B cell (primary cell): Measurements from ENCODE around the gene ERG. TPM values are rescaled to one million over a fixed set of nuclear protein-coding genes. Genes with fewer than 3 reads are reported as not detected.

Source experiments
- ATAC-seq: fragments of 200-7000 bp; cut with Tn5 transposase; one replicate; pipeline ENCODE4 v1.10.0; 2021; ENCODE audit warnings: low read depth, mild to moderate bottlenecking, moderate number of reproducible peaks, moderate library complexity
- CTCF ChIA-PET: fragments of 350-600 bp; sonication (Branson Sonifier 250); formaldehyde crosslinking; loops from one replicate; lab custom pipeline; 2021; ENCODE audit warnings: antibody characterized with exemption, inconsistent platforms; lab: Charles Lee
- POLR2A ChIA-PET: fragments of 350-600 bp; sonication (Branson Sonifier 250); formaldehyde crosslinking; loops from one replicate; lab custom pipeline; 2021; ENCODE audit warnings: antibody characterized with exemption; lab: Charles Lee
- DNase-seq: peaks from one replicate; pipeline ENCODE4 v3.0.0; 2013
- H2AFZ ChIP-seq: 2 replicates; pipeline ENCODE4 v1.6.1; 2012; ENCODE audit warnings: mild to moderate bottlenecking, low read depth, low read length; ENCODE audit not compliant: insufficient read depth, poor library complexity, severe bottlenecking
- H3K27ac ChIP-seq, 2 donors: 1 replicate in 1 of 2; 2 replicates in 1 of 2; pipeline ENCODE4 v1.5.1; 2012 to 2013; ENCODE audit warnings: low read length in 2 of 2, mild to moderate bottlenecking in 2 of 2, moderate library complexity in 1 of 2
- H3K27me3 ChIP-seq, 4 experiments: fragments of 200-600 bp in 1 of 4; sonication (generic) in 1 of 4; replicated peaks in 1 of 4; 1 replicate in 2 of 4; 2 replicates in 2 of 4; pipeline versions ENCODE4 v1.6.1 to v1.7.0; 2013 to 2016; ENCODE audit warnings: low read length in 3 of 4, mild to moderate bottlenecking in 2 of 4, mixed read lengths in 1 of 4, moderate library complexity in 1 of 4; ENCODE audit not compliant: insufficient read depth in 4 of 4, control insufficient read depth in 3 of 4; ENCODE audit errors: control extremely low read depth in 1 of 4
- H3K36me3 ChIP-seq, 2 experiments: replicated peaks in 1 of 2; 1 replicate in 1 of 2; 2 replicates in 1 of 2; pipeline versions ENCODE4 v1.6.1 to v1.7.1; 2013; ENCODE audit warnings: low read length in 1 of 2; ENCODE audit not compliant: insufficient read depth in 2 of 2, control insufficient read depth in 1 of 2; ENCODE audit errors: control extremely low read depth in 1 of 2, extremely low read depth in 1 of 2
- H3K4me1 ChIP-seq, 2 donors: fragments of 200-600 bp in 1 of 2; sonication (generic) in 1 of 2; 1 replicate in 1 of 2; 2 replicates in 1 of 2; pipeline versions ENCODE4 v1.5.1 to v1.6.1; 2013 to 2017; ENCODE audit warnings: low read length in 2 of 2; ENCODE audit not compliant: control insufficient read depth in 2 of 2, insufficient read depth in 2 of 2
- H3K4me2 ChIP-seq: replicated peaks from 2 replicates; pipeline ENCODE3; 2012; ENCODE audit warnings: mild to moderate bottlenecking, low read depth, low read length; ENCODE audit not compliant: poor library complexity, severe bottlenecking
- H3K4me3 ChIP-seq, 5 experiments: fragments of 200-600 bp in 1 of 5; sonication (generic) in 1 of 5; 1 replicate in 3 of 5; 2 replicates in 2 of 5; pipeline versions ENCODE4 v1.5.1 to v1.7.0; 2011 to 2016; ENCODE audit warnings: low read length in 4 of 5, mild to moderate bottlenecking in 4 of 5, low read depth in 2 of 5, control low read depth in 1 of 5, moderate library complexity in 1 of 5; ENCODE audit not compliant: insufficient read depth in 1 of 5; ENCODE audit errors: control extremely low read depth in 1 of 5, extremely low read depth in 1 of 5
- H3K79me2 ChIP-seq: fragments of 200-600 bp; sonication (generic); one replicate; pipeline ENCODE4 v1.6.0; 2016; ENCODE audit warnings: low read length; ENCODE audit not compliant: control insufficient read depth, insufficient read depth
- H3K9ac ChIP-seq: fragments of 200-600 bp; sonication (generic); 2 replicates; pipeline ENCODE4 v1.6.1; 2017; ENCODE audit warnings: mild to moderate bottlenecking, low read length, moderate library complexity
- H3K9me3 ChIP-seq, 3 donors: one replicate each; pipeline versions ENCODE4 v1.6.1 to v1.7.1; 2013; ENCODE audit warnings: low read length in 2 of 3; ENCODE audit not compliant: control insufficient read depth in 2 of 3, insufficient read depth in 1 of 3; ENCODE audit errors: control extremely low read depth in 1 of 3
- H4K20me1 ChIP-seq: 2 replicates; pipeline ENCODE4 v1.6.0; 2012; ENCODE audit warnings: mild to moderate bottlenecking, low read length; ENCODE audit not compliant: insufficient read depth, control insufficient read depth, poor library complexity, severe bottlenecking
- H3K27ac Mint-ChIP-seq: one replicate; pipeline ENCODE4 v1.8.0; 2021; ENCODE audit warnings: mixed read lengths
- H3K27me3 Mint-ChIP-seq: one replicate; pipeline ENCODE4 v1.8.0; 2021; ENCODE audit warnings: mixed read lengths
- H3K4me1 Mint-ChIP-seq: one replicate; pipeline ENCODE4 v1.8.0; 2021; ENCODE audit warnings: mixed read lengths
- H3K4me3 Mint-ChIP-seq: one replicate; pipeline ENCODE4 v1.8.0; 2021; ENCODE audit warnings: mixed read lengths
- H3K9me3 Mint-ChIP-seq: one replicate; pipeline ENCODE4 v1.8.0; 2022; ENCODE audit warnings: mixed read lengths; ENCODE audit not compliant: insufficient read depth
- CTCF ChIP-seq: fragments of 200-600 bp; IDR thresholded peaks from one replicate; pipeline ENCODE4 v1.8.0; 2022; ENCODE audit warnings: antibody characterized with exemption, mild to moderate bottlenecking
- EZH2 ChIP-seq: IDR thresholded peaks from 2 replicates; pipeline ENCODE4 v1.6.1; 2012; ENCODE audit warnings: borderline replicate concordance, low read depth, mild to moderate bottlenecking, moderate library complexity, low read length; ENCODE audit not compliant: insufficient read depth, poor library complexity, severe bottlenecking
- WGBS: methylation state at CpG from one replicate; pipeline ENCODE4 v1.1.5; 2013; ENCODE audit warnings: missing lambda C conversion rate; ENCODE audit not compliant: insufficient coverage; 5-methylcytosine and 5-hydroxymethylcytosine counted together
- intact Hi-C: fragments of 100-400 bp; cut with micrococcal nuclease; formaldehyde crosslinking; loops from one replicate; pipeline ENCODE4 v1.10.0; 2022
- polyA plus RNA-seq: library from polyadenylated mRNA; depleted of rRNA; stranded (reverse); fragments of >200 nt; gene quantifications from 2 replicates; pipeline ENCODE4 v1.2.3, GENCODE V29; 2012
- total RNA-seq, 2 donors: library from RNA; stranded (reverse); fragments of 120-200 nt in 1 of 2; gene quantifications; 1 replicate in 1 of 2; 2 replicates in 1 of 2; pipeline versions ENCODE4 v1.2.3 to v1.2.4, GENCODE V29; 2013 to 2022

ERG gene
- total and polyA plus RNA-seq, 2 donors (not counting 1 experiment from before 2014, with no cell fraction given) = 0.17 TPM; not detected in 1

DNA sequence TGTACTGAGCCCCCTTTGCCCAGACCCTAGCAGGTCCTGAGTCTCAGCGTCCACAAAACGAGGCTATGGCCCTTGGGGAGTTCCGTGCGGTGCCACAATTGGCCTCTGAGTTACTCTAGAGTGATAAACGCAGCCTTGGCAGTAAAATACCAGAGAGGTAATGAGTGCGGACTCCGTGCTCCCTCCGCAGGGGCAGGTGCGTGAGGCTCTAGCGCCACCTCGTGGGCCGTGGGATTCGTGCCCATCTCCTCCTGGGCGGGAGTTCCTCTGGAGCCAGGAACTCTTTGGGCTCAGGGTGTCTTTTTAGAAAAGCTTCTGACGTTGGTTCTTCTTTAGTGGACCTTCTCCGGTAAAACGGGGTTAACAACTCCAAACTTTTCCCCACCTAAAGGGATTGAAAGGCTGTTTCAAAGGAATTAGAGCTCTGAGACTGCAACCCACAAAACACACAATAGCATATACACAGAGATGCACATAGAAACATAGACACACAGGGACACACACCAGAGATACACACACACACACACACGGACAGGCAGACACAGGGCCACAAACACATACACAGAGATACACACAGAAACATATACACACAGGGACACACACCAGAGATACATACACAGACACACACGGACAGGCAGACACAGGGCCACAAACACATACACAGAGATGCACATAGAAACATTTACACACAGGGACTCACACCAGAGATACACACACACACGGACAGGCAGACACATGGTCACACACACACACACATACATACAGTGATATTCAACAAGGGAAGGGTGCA is 142.1 kb downstream of the ERG start:
- WGBS = 9% methylated on average over 15 of the region's 20 CpGs
- no peak overlapping the region for H3K27ac ChIP-seq
- H3K4me3 Mint-ChIP-seq = no peak overlapping the region
- H3K36me3 ChIP-seq = no peaks in the 10 kb centered on the region
- no peaks in the 10 kb centered on the region for H3K4me1 ChIP-seq
- peaks cover 0 to 10% (median 0%) of the 10 kb centered on the region in 3 donors for H3K9me3 ChIP-seq
- H2AFZ ChIP-seq = peak overlapping the region; percentile 10
- no peaks in the 10 kb centered on the region for H4K20me1 ChIP-seq
- DNase-seq (peak; percentile 39), ATAC-seq (no peak)
- TF ChIP-seq CTCF (peak; percentile 66), EZH2 (no peak)
- no peaks in the 10 kb centered on the region for H3K4me1 Mint-ChIP-seq
- intact Hi-C loops = loop anchor here (5.0 to 10.0 kb wide), 2 partner anchors 1724 to 1851 kb away; no protein-coding TSS in a partner anchor
- H3K4me3 ChIP-seq = no peak overlapping the region
- H3K9me3 Mint-ChIP-seq = no peaks in the 10 kb centered on the region
- H3K9ac ChIP-seq = no peak overlapping the region
- no peaks in the 10 kb centered on the region for H3K27me3 ChIP-seq
- no peak overlapping the region for H3K4me2 ChIP-seq
- no peak overlapping the region for H3K27ac Mint-ChIP-seq
- POLR2A ChIA-PET = no interaction called here
- CTCF ChIA-PET = interaction anchor here (1.4 kb wide), 1 partner anchor 1725 kb away, joined by 4 read pairs; no protein-coding TSS in a partner anchor
- H3K27me3 Mint-ChIP-seq = peaks cover 8% of the 10 kb centered on the region
- no peaks in the 10 kb centered on the region for H3K79me2 ChIP-seq

DNA sequence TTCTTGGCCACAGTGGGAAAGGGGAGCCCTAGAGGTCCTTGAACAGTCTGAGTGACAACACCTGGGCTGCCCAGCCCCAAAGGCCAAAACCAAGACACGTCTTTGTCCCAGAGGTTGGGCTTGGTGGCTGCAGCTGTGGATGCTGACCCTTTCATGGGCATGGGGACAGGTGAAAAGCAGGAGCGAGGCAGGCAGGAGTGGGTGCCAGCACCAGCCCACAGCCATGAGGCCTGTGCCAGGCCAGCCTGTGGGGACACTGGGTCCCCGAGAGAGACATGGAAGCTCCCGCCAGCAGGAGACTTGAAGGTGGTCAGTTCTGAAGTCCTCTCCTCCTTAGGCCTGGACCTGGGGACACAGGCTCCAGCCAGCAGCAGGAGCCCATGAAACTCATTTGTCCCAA is 142.9 kb downstream of the ERG start:
- Histone ChIP-seq H3K4me1 (no peaks in the 10 kb centered on the region), H4K20me1 (no peaks in the 10 kb centered on the region), H3K27me3 (no peaks in the 10 kb centered on the region), H3K36me3 (no peaks in the 10 kb centered on the region), H3K9ac (no peak overlapping the region), H3K9me3 (peaks cover 0 to 10% (median 0%) of the 10 kb centered on the region in 3 donors), H3K79me2 (no peaks in the 10 kb centered on the region), H3K27ac (no peak overlapping the region), H3K4me2 (no peak overlapping the region), H2AFZ (no peak overlapping the region), H3K4me3 (no peak overlapping the region)
- intact Hi-C loops = loop anchor here (5.0 to 10.0 kb wide), 2 partner anchors 1723 to 1851 kb away; no protein-coding TSS in a partner anchor
- DNase-seq (no peak), ATAC-seq (no peak)
- WGBS = 90% methylated on average over 4 of the region's 4 CpGs
- CTCF ChIA-PET = no interaction called here
- H3K9me3 Mint-ChIP-seq = no peaks in the 10 kb centered on the region
- H3K27ac Mint-ChIP-seq = no peak overlapping the region
- peaks cover 8% of the 10 kb centered on the region for H3K27me3 Mint-ChIP-seq
- no peak overlapping the region for H3K4me3 Mint-ChIP-seq
- no peaks in the 10 kb centered on the region for H3K4me1 Mint-ChIP-seq
- POLR2A ChIA-PET = no interaction called here
- no peak for TF ChIP-seq CTCF
- no peak for TF ChIP-seq EZH2
